NCI-H82 (cell line): ENCODE results near the gene ADGRV1.
"Not testable (repeated sequence)": the region's sequence is repeated elsewhere in the genome, so short reads cannot be mapped to it uniquely, and the experiment has no call there.

Experiments
- DNase-seq: peaks from one replicate; lab custom pipeline; 2025; lab: John Stamatoyannopoulos, UW

The ADGRV1 gene

DNA sequence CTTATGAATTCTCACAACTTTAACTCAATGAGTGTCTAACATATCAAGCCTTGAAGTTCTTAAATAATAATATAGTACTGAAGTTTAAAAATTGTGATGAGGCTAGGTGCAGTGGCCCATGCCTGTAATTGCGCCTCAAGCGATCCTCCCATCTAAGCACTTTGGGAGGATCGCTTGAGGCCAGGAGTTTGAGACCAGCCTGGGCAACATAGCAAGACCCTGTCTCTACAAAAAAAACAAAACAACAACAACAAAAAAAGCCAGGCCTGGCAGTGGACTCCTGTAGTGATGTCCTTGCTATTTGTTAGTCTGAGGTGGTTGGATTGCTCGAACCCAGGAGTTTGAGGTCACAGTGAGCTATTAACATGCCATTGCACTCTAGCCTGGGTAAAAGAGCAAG lies 98.4 kb downstream of the ADGRV1 start:
- DNase-seq, result no peak

DNA sequence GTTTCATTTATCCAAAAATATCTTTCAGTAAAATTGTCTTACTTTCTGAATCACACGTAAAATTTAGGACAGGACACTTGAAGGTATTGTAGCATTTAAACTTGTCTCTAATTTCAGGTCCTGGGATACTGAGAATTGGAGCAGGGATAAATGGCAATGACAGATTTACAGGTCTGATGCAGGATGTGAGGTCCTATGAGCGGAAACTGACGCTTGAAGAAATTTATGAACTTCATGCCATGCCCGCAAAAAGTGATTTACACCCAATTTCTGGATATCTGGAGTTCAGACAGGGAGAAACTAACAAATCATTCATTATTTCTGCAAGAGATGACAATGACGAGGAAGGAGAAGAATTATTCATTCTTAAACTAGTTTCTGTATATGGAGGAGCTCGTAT lies 99.2 kb downstream of the ADGRV1 start:
- DNase-seq, result no peak

DNA sequence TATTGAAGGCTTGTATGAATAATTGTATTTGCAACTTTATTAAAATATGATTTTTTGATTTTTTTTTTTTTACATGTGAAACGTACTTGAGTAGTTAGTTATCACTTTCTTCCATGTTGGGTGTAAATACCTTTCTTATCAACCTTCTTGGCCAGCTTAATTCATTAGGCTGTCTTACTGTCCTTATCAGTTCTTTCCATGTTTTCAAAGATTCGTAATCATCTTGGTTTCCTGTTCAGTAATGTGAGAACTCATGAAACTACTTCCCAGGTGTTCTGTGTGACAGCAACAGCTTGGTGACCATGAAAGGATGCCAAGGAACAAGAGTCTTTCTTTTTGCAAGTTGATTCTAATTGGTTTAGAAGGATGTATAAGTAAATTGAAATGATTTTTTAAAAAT lies 100.0 kb downstream of the ADGRV1 start:
- DNase-seq, result no peak

DNA sequence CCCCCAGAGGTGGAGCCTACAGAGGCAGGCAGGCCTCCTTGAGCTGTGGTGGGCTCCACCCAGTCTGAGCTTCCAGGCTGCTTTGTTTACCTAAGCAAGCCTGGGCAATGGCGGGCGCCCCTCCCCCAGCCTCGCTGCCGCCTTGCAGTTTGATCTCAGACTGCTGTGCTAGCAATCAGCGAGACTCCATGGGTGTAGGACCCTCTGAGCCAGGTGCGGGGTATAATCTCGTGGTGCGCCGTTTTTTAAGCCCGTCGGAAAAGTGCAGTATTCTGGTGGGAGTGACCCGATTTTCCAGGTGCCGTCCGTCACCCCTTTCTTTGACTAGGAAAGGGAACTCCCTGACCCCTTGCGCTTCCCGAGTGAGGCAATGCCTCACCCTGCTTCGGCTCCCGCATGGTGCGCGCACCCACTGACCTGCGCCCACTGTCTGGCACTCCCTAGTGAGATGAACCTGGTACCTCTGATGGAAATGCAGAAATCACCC lies 109.5 kb downstream of the ADGRV1 start:
- not testable (repeated sequence) for DNase-seq

DNA sequence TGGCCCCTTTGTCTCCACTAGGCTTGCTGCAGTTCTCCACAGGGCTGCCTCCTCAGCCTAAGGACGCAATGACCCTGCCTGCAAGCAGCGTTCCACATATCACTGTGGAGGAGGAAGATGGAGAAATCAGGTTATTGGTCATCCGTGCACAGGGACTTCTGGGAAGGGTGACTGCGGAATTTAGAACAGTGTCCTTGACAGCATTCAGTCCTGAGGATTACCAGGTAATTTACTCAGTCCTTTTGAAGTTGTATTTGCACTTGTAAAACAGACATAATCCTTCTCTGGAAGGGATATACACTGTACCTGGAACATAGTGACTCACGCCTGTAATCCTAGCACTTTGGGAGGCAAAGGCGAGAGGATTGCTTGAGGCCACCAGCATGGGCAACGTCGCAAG lies 116.6 kb downstream of the ADGRV1 start:
- DNase-seq, result peak; percentile 51

DNA sequence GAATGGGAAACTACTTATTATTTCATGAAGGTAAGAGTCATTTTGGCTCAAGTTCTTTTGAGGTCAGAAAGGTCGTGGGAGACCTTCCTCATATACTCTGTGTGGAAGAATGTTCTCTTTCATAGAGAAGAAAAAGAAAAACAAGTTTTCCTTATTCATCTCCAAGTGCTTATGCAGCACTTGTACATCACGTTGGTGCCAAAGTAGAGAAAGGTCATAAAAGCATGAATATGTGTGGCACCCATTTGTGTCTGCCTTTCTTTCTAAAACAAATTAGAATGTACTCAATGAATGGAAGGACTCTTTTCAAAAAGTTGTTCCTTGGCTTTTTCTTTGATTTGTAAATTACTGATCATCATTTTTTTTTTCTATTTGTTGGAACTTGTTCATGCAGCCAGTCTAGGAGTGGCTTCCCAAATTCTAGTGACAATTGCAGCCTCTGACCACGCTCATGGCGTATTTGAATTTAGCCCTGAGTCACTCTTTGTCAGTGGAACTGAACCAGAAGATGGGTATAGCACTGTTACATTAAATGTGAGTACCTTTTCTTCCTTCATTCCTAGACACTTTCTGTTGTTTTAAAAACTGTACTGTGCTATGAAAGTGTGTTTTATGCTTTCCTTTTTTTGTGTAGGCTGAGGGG lies 122.4 kb downstream of the ADGRV1 start:
- no peak for DNase-seq

DNA sequence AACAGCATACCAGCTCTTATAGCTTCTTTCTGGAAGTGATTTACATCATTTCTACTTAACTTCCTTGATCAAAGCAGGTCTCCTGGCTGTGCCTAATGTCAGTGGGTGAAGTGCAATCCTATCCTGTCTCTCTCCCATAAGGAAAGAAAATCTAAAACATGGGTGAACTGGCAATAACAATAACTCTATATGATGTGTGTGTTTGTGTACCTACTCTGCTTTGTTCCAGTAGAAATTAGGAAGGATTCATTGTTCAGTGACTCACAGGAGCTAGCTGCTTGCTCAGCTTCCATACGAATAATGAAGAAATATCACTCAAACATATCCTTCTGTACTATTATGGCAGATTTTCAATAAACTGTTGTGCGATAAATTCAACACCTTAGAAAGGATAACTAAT lies 123.7 kb downstream of the ADGRV1 start:
- no peak for DNase-seq

DNA sequence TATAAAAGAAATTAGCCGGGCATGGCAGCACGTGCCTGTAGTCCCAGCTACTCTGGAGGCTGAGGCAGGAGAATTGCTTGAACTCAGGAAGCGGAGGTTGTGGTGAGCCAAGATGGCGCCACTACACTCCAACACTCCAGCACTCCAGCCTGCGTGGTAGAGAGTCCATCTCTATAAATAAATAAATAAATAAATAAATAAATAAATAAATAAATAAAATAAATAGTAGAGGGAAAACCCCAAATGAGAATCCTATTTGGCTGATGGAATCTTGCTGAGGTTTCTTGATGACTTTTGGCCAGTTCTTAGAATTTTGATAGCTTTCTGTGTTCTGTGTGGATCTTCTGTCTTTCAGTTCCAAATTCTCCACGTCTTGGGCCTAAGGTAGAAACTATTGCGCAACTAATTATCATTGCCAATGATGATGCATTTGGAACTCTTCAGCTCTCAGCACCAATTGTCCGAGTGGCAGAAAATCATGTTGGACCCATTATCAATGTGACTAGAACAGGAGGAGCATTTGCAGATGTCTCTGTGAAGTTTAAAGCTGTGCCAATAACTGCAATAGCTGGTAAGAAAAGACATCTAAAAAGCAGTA lies 126.9 kb downstream of the ADGRV1 start:
- DNase-seq, result no peak

DNA sequence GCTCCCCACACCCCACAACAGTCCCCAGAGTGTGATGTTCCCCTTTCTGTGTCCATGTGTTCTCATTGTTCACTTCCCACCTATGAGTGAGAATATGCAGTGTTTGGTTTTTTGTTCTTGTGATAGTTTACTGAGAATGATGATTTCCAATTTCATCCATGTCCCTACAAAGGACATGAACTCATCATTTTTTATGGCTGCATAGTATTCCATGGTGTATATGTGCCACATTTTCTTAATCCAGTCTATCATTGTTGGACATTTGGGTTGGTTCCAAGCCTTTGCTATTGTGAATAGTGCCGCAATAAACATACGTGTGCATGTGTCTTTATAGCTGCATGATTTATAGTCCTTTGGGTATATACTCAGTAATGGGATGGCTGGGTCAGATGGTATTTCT lies 127.8 kb downstream of the ADGRV1 start:
- DNase-seq, result not testable (repeated sequence)

DNA sequence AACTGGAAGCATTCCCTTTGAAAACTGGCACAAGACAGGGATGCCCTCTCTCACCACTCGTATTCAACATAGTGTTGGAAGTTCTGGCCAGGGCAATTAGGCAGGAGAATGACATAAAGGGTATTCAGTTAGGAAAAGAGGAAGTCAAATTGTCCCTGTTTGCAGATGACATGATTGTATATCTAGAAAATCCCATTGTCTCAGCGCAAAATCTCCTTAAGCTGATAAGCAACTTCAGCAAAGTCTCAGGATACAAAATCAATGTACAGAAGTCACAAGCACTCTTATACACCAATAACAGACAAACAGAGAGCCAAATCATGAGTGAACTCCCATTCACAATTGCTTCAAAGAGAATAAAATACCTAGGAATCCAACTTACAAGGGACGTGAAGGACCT lies 128.9 kb downstream of the ADGRV1 start:
- not testable (repeated sequence) for DNase-seq

DNA sequence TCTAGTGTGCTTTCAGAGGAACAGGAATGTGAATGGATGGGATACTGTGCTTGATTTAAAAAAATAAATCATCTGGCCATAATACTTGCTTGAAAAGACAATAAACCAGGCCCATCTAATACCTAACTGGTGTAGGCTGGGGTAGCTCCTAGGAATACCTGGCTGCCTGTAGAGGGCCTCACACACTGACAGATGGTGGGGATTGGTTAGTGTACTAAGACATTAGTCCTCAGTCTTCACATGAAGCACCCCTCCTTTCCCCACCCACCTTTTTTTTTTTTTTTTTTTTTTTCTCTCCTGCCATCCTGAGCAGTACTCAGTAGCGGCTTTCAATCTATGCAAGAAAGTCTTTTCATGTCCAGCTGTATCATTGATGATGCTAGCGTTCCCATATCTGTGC lies 130.5 kb downstream of the ADGRV1 start:
- DNase-seq, result peak; percentile 70

DNA sequence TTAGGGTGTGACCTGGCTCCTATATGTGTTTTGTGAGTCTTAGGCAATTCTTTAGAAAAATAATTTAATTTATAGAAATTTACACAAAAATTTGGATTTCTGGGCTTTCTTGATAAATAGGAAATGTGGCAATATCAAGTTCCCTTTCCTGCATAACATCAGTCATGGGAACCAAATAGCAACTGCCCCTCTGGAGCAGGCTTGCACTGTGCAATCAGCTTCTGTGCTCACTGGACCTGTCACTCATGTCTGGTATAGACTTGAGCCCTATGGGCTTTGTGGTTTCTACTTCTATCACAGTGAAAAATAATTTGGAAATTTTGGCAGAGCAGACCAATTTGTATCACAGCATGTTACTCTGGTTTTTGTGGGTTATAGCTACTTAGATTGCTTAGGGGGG lies 131.7 kb downstream of the ADGRV1 start:
- DNase-seq, result no peak

DNA sequence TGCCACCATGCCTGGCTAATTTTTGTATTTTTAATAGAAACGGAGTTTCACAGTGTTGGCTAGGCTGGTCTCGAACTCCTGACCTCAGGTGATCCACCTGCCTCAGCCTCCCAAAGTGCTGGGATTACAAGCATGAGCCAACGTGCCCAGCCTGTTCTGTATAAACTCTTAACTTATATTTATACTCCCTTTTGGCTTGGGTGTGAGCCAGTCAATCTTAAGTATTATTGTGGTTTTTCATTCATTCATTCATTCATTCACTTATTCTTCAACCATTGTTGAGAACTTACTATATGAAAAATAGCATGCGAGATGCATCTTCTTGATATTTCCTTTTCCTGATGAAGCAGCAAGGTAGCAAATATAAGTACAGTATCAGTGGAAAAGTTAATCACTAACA lies 132.9 kb downstream of the ADGRV1 start:
- DNase-seq, result no peak

DNA sequence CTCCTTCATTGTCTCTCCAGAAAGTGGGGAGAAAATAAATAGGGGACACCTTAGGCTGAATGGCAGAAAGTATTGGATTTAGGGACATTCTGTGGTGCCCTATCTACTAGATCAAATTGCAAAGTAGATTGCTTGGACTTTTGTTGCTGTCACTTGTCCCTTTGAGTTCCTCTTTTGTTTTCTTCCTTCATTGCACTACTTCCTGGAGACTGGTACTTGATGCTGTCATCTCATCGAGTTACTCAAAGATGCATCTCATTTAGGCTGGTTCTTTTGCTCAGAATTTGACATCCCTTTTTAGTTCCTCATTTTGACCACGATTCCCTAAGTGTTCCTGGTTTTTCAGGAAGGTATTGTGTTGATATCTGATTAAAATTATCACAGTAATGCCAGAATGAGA lies 137.6 kb downstream of the ADGRV1 start:
- DNase-seq, result no peak

DNA sequence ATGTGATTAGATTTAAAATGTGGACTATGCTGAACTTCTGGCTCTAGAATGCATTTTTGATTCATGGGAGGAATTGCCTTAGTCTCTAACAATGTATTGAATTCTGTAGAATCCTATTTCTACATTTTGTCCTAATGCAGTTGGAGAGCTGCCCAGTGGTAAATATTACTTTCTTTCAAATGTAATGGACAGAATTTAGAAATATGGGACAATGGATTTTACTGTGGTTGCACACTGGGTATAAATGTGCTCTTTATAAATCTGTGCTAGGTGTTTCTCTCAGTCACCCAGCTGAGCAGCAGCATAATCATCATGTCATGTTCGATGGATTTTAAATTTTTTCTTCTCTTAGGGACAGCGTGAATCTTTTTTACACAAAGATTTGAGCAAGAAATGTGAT lies 141.7 kb downstream of the ADGRV1 start:
- DNase-seq, result no peak

DNA sequence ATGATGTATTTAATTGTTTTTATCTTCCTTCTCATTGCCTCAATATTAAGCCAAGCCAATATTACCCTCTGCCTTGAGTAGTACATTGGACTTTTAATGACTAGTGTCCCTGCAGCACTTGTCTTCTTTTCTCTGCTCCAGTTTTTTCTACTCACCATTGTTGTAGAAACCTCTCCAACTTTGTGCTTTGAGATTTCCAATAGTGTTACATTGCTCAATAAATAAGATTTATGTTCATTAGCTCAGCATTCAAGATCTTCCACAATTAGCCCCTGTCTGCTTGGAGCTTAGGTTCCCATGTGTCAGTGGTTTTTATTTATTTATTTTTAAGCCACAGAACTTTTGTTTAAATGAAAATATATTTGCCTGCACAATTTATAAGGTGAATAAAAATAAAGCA lies 145.3 kb downstream of the ADGRV1 start:
- DNase-seq, result no peak

DNA sequence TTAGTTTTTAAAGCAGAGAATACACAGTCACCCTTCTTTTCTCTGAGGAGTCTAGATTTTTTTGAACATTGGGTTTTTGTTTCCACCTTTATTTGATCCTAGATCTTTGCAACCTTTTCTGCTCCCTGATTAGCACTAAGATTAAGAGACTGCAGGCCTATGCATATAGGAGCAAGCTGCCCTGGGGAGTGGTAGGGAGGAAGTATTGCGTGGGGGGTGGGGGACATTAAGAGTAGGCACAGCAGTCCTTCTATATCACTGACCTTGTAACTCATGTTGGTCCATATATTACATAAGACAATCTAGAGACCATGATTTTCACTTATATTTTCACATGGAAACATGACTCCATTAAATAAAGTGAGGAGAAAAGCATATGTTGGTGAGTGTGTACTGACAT lies 149.1 kb downstream of the ADGRV1 start:
- DNase-seq, result peak; percentile 7

DNA sequence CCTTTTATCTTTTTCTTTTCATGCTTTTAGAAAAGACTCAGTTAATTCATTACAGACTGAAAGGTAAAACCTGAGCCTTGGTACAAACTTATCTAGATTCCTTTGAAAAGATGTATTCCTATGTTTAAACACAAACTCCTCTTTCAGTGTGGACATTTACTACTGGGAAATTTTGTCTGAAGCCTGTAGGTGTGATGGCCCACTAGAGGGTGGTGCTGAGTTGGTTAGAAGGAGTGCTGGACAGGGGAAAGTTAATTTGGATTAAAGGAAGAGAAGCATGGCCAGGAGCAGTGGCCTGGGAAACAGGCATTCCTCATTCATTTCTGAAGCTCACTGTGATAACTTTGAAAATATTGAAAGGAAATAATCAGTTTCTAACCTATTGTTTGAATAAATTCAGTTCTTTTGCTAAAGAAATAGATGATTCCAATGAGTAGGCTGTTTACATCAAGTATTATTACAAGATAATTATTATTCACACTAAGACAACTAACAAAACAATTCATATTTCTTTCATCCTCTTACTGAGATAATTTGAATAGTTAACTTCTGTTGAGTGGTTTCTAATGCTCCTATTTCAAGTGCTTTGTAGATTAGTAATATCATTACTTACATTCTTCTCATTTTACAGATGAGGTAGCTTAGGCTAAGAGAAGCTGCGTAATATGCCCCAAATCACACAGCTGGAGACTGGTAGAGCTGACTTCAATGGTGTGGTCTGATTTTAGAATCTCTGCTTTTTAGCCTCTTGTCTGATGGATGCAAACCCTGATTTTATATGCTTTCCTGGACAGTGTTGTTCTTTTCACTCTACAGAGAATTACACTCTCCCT lies 150.9 kb downstream of the ADGRV1 start:
- peak; percentile 67 for DNase-seq

DNA sequence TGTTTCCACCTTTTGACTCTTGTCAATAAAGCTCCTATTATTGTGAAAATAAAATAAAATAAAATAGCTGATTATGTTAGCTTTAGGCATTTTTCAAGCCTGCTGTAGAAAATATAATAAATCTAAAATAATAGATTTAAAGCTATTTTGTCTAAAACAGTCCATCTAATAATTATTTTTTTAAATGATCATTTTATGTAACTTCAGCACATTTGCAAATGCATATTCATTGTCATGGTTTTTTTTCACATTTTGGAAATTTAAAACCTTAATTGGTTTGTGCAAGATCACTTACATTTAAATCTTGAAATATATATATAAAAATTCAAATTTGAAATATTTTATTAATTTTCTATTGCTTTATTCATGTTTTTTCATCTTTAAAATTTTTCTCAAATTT lies 159.8 kb downstream of the ADGRV1 start:
- DNase-seq, result no peak

DNA sequence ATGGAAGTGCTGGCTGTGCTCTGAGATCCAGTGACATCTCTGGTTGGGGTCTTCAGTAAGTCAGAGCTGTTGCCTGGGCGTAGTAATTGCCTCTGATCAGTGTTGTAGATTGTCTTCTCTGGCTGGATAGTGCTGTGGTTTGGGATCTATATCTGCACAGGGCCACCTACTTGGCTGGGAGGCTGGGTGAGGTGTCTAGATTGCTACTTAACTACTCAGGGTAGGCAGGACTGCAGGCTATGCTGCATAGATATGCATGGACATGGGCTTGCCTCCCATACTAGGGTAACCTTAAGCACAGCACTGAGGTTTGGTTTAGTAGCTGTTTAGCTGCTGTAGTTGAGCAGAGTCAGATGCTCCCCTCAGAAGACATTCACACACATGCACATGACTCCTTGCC lies 181.0 kb downstream of the ADGRV1 start:
- DNase-seq, result no peak

DNA sequence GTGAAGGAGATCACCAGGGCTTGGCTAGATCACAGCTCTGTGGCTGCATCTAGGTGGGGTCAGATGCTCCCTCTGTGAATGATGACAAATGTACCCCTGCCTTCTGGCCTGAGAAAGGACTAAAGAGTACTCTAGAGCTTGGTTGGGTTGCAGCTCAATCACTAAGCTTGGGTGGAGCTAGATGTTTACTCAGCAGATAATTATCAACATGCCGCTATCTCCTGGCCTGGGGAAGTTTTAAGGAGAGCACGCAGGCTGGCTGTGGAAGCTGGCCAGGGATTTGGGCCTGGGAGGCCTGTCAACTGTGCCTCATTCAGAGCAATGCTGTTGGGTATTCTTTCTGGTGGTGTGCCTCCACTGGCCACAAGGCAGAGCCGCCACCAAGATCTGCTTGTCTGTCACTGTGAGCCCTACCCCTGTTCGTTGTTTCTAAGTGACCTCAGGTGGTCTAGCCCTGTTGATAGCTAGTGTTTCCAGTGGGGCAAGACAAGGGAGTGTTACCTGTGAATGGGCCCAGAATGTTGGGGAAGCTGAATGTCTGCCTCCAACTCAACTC lies 181.7 kb downstream of the ADGRV1 start:
- no peak for DNase-seq

DNA sequence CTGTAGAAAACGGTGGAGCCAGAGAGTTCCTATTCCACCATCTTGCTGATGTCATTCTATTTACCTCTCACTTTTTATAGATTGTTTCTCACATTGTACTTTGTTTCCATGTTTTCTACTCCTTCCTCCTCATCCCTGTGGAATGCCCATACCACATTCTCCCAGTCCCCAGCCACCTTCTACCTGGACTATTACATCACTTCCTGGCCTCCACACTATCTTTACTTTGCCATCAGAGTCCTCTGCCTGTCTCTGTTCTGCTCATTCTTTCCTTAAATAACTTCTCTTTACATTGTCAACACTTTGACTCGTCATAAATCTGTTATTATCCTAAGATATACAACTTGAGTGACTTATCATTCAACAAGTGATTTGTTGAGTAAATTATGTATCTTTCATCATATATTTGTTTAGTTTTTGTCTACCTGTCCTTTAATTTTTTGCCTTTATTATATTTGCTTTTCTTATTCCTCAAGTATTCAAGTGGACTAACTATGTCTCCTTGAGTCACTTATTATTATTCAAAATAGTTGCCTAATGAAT lies 182.5 kb downstream of the ADGRV1 start:
- no peak for DNase-seq

DNA sequence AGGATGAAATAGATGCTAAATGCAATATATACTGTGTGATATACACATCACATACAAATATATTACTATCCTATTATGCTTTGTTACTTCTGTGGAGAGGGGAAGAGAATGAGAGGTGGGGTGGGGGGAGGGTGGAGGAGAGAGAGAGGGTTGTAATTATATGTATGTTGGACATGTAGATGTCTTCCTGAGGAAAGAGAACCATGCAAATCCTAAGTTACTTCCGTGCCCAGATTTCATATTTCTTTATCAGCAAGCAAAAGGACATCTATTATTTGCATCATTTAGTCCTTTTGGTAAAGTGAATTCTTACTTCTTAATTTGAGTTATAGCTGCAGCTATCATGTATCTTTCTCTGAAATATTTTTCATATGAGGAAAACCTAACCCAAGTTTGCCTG lies 187.5 kb downstream of the ADGRV1 start:
- no peak for DNase-seq
